Measurements from ENCODE around the gene MXRA7.
"Not testable (repeated sequence)": the region's sequence is repeated elsewhere in the genome, so short reads cannot be mapped to it uniquely, and the experiment has no call there.

MXRA7 gene

GRCh38 chr17:76735006-76735405 lies 24.2 kb upstream of the MXRA7 start:
- no peak for DNase-seq

GRCh38 chr17:76734080-76734840 lies 23.5 kb upstream of the MXRA7 start:
- no peak for DNase-seq

GRCh38 chr17:76733618-76733957 lies 22.8 kb upstream of the MXRA7 start:
- no peak for DNase-seq

GRCh38 chr17:76732734-76733617 lies 22.2 kb upstream of the MXRA7 start:
- no peak for DNase-seq

- DNase-seq = not testable (repeated sequence)
These were observed 21.3 kb upstream of the MXRA7 start for GRCh38 chr17:76731800-76732733.

- DNase-seq = no peak
These were observed 17.1 kb upstream of the MXRA7 start for GRCh38 chr17:76727745-76728456.

GRCh38 chr17:76726776-76727718 lies 16.3 kb upstream of the MXRA7 start, which contains the start of gene METTL23:
TSS of gene METTL23 (plus strand) at chr17:76726839. CDS start at chr17:76729711, 2,872 bp downstream.
- no peak for DNase-seq

- peak; percentile 93 for DNase-seq
These were observed 15.5 kb upstream of the MXRA7 start, which contains the start of gene JMJD6 for GRCh38 chr17:76726231-76726775. TSS of gene JMJD6 (minus strand) at chr17:76726606. CDS start at chr17:76726475, 131 bp downstream.

GRCh38 chr17:76725580-76726230 lies 14.9 kb upstream of the MXRA7 start:
- no peak for DNase-seq

- no peak for DNase-seq
These were observed 13.0 kb upstream of the MXRA7 start for GRCh38 chr17:76723812-76724211.

GRCh38 chr17:76722977-76723376 lies 12.2 kb upstream of the MXRA7 start:
- DNase-seq = not testable (repeated sequence)

- DNase-seq = no peak
These were observed 11.5 kb upstream of the MXRA7 start for GRCh38 chr17:76722279-76722678.

- DNase-seq = no peak
These were observed 10.7 kb upstream of the MXRA7 start for GRCh38 chr17:76721463-76721862.

- DNase-seq = no peak
These were observed 10.2 kb upstream of the MXRA7 start for GRCh38 chr17:76720941-76721340.

- DNase-seq = no peak
These were observed 9.4 kb upstream of the MXRA7 start for GRCh38 chr17:76720211-76720610.

- no peak for DNase-seq
These were observed 7.8 kb upstream of the MXRA7 start for GRCh38 chr17:76718516-76718915.

- DNase-seq = no peak
These were observed 6.1 kb upstream of the MXRA7 start for GRCh38 chr17:76716839-76717215.

GRCh38 chr17:76716146-76716838 lies 5.5 kb upstream of the MXRA7 start:
- DNase-seq = no peak

- no peak for DNase-seq
These were observed 4.7 kb upstream of the MXRA7 start for GRCh38 chr17:76715496-76715830.

Data from NCI-H1417 treated with DMSO at 0.1 percent for 48 hours (cell line).